Measurements from ENCODE around the gene MMP25. TPM values are rescaled to one million over a fixed set of nuclear protein-coding genes. Genes with fewer than 3 reads are reported as not detected.
"Not testable (repeated sequence)": the region's sequence is repeated elsewhere in the genome, so short reads cannot be mapped to it uniquely, and the experiment has no call there.

The MMP25 gene
- total and polyA plus RNA-seq, 2 donors (not counting 1 experiment from before 2014, with no cell fraction given) = 0.12 to 0.22 TPM

- H2AFZ ChIP-seq (ENCODE audit: insufficient read depth, low read depth, low read length, poor library complexity, severe bottlenecking) = no peak overlapping the region
- H3K9ac ChIP-seq (ENCODE audit: low read length) = no peak overlapping the region
- Mint-ChIP-seq H3K4me3 (no peak overlapping the region), H3K27me3 (no peaks in the 10 kb centered on the region), H3K27ac (no peak overlapping the region), H3K4me1 (peaks cover 29% of the 10 kb centered on the region), H3K9me3 (ENCODE audit: insufficient read depth) (no peaks in the 10 kb centered on the region)
- H3K4me1 ChIP-seq (ENCODE audit: control insufficient read depth in 2 of 2, insufficient read depth in 2 of 2, low read length in 2 of 2) = peaks cover 23 to 24% of the 10 kb centered on the region in 2 donors
- WGBS (ENCODE audit: insufficient coverage) = 96% methylated on average over 15 of the region's 17 CpGs
- H3K27me3 ChIP-seq (replicated peaks in 1 of 4; ENCODE audit: control extremely low read depth in 1 of 4, control insufficient read depth in 3 of 4, insufficient read depth in 4 of 4, low read length in 3 of 4) = no peaks in the 10 kb centered on the region
- no peak for TF ChIP-seq CTCF (IDR thresholded peaks at IDR 0.05)
- no peak for TF ChIP-seq EZH2 (IDR thresholded peaks at IDR 0.05; ENCODE audit: borderline replicate concordance, insufficient read depth, low read depth, low read length, poor library complexity, severe bottlenecking)
- no peak overlapping the region for H3K4me2 ChIP-seq (replicated peaks; ENCODE audit: low read depth, low read length, poor library complexity, severe bottlenecking)
- H4K20me1 ChIP-seq (ENCODE audit: control insufficient read depth, insufficient read depth, low read length, poor library complexity, severe bottlenecking) = no peaks in the 10 kb centered on the region
- intact Hi-C loops (cut with micrococcal nuclease) = no loop called here
- ATAC-seq (ENCODE audit: low read depth) (no peak), DNase-seq (no peak)
- H3K79me2 ChIP-seq (ENCODE audit: control insufficient read depth, insufficient read depth, low read length) = peaks cover 3% of the 10 kb centered on the region
- H3K4me3 ChIP-seq (ENCODE audit: control extremely low read depth in 1 of 5, extremely low read depth in 1 of 5, insufficient read depth in 1 of 5, low read depth in 2 of 5, low read length in 4 of 5) = no peak overlapping the region
- no peak overlapping the region for H3K27ac ChIP-seq (ENCODE audit: low read length in 2 of 2)
- ChIA-PET CTCF (interaction anchor here (1.2 to 6.1 kb wide), 3 partner anchors 20 to 49 kb away, joined by 3 to 35 read pairs (median 4); no protein-coding TSS in a partner anchor), POLR2A (no interaction called here)
- H3K9me3 ChIP-seq (ENCODE audit: control extremely low read depth in 1 of 3, control insufficient read depth in 2 of 3, insufficient read depth in 1 of 3, low read length in 2 of 3) = peaks cover 0 to 17% (median 7%) of the 10 kb centered on the region in 3 donors
- H3K36me3 ChIP-seq (replicated peaks in 1 of 2; ENCODE audit: control extremely low read depth in 1 of 2, control insufficient read depth in 1 of 2, extremely low read depth in 1 of 2, insufficient read depth in 2 of 2, low read length in 1 of 2) = no peaks in the 10 kb centered on the region
These were observed 33.7 kb downstream of the MMP25 start for GRCh38 chr16:3080024-3080423.

GRCh38 chr16:3081957-3082356 is 35.6 kb downstream of the MMP25 start:
- H3K4me1 ChIP-seq (ENCODE audit: control insufficient read depth in 2 of 2, insufficient read depth in 2 of 2, low read length in 2 of 2); intact Hi-C loops (cut with micrococcal nuclease); H2AFZ ChIP-seq (ENCODE audit: insufficient read depth, low read depth, low read length, poor library complexity, severe bottlenecking); H3K36me3 ChIP-seq (replicated peaks in 1 of 2; ENCODE audit: control extremely low read depth in 1 of 2, control insufficient read depth in 1 of 2, extremely low read depth in 1 of 2, insufficient read depth in 2 of 2, low read length in 1 of 2); H3K4me3 ChIP-seq (ENCODE audit: control extremely low read depth in 1 of 5, extremely low read depth in 1 of 5, insufficient read depth in 1 of 5, low read depth in 2 of 5, low read length in 4 of 5); H3K27me3 ChIP-seq (replicated peaks in 1 of 4; ENCODE audit: control extremely low read depth in 1 of 4, control insufficient read depth in 3 of 4, insufficient read depth in 4 of 4, low read length in 3 of 4); CTCF ChIA-PET; H3K4me3 Mint-ChIP-seq; H3K27me3 Mint-ChIP-seq; ATAC-seq (ENCODE audit: low read depth); POLR2A ChIA-PET; H3K4me2 ChIP-seq (replicated peaks; ENCODE audit: low read depth, low read length, poor library complexity, severe bottlenecking); H3K9ac ChIP-seq (ENCODE audit: low read length); H3K27ac Mint-ChIP-seq; H3K79me2 ChIP-seq (ENCODE audit: control insufficient read depth, insufficient read depth, low read length); DNase-seq; H3K9me3 ChIP-seq (ENCODE audit: control extremely low read depth in 1 of 3, control insufficient read depth in 2 of 3, insufficient read depth in 1 of 3, low read length in 2 of 3); H4K20me1 ChIP-seq (ENCODE audit: control insufficient read depth, insufficient read depth, low read length, poor library complexity, severe bottlenecking); H3K27ac ChIP-seq (ENCODE audit: low read length in 2 of 2); H3K9me3 Mint-ChIP-seq (ENCODE audit: insufficient read depth): not testable (repeated sequence)
- peaks cover 11% of the 10 kb centered on the region for H3K4me1 Mint-ChIP-seq
- WGBS (ENCODE audit: insufficient coverage) = 93% methylated on average over 13 of the region's 13 CpGs

DNA sequence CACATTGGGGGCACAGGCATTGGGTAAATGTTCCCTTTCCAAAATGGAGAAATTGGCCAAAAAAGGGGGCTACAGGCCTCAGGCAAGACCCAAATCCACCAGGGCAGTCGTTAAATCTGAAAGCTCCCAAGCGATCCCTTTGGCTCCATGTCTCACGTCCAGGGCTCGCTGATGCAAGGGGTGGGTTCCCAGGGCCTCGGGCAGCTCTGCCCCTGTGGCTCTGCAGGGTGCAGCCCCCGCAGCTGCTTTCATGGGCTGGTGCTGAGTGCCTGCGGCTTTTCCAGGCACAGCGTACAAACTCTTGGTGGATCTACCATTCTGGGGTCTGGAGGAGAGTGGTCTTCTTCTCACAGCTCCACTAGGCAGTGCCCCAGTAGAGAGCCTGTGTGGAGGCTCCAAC is 37.0 kb downstream of the MMP25 start:
- DNase-seq; CTCF ChIA-PET; H3K4me1 Mint-ChIP-seq; H3K36me3 ChIP-seq (replicated peaks in 1 of 2; ENCODE audit: control extremely low read depth in 1 of 2, control insufficient read depth in 1 of 2, extremely low read depth in 1 of 2, insufficient read depth in 2 of 2, low read length in 1 of 2); H3K27ac ChIP-seq (ENCODE audit: low read length in 2 of 2); H2AFZ ChIP-seq (ENCODE audit: insufficient read depth, low read depth, low read length, poor library complexity, severe bottlenecking); ATAC-seq (ENCODE audit: low read depth); H3K9me3 ChIP-seq (ENCODE audit: control extremely low read depth in 1 of 3, control insufficient read depth in 2 of 3, insufficient read depth in 1 of 3, low read length in 2 of 3); POLR2A ChIA-PET; H3K4me2 ChIP-seq (replicated peaks; ENCODE audit: low read depth, low read length, poor library complexity, severe bottlenecking); H3K27me3 ChIP-seq (replicated peaks in 1 of 4; ENCODE audit: control extremely low read depth in 1 of 4, control insufficient read depth in 3 of 4, insufficient read depth in 4 of 4, low read length in 3 of 4); H3K9ac ChIP-seq (ENCODE audit: low read length); H3K4me3 ChIP-seq (ENCODE audit: control extremely low read depth in 1 of 5, extremely low read depth in 1 of 5, insufficient read depth in 1 of 5, low read depth in 2 of 5, low read length in 4 of 5); H3K9me3 Mint-ChIP-seq (ENCODE audit: insufficient read depth); H4K20me1 ChIP-seq (ENCODE audit: control insufficient read depth, insufficient read depth, low read length, poor library complexity, severe bottlenecking); H3K79me2 ChIP-seq (ENCODE audit: control insufficient read depth, insufficient read depth, low read length); intact Hi-C loops (cut with micrococcal nuclease); H3K4me3 Mint-ChIP-seq; H3K4me1 ChIP-seq (ENCODE audit: control insufficient read depth in 2 of 2, insufficient read depth in 2 of 2, low read length in 2 of 2); H3K27ac Mint-ChIP-seq; H3K27me3 Mint-ChIP-seq: not testable (repeated sequence)
- 96% methylated on average over 8 of the region's 8 CpGs for WGBS (ENCODE audit: insufficient coverage)
